ENCODE data around the gene DAGLB.
"Not testable (repeated sequence)": the region's sequence is repeated elsewhere in the genome, so short reads cannot be mapped to it uniquely, and the experiment has no call there.

DNA sequence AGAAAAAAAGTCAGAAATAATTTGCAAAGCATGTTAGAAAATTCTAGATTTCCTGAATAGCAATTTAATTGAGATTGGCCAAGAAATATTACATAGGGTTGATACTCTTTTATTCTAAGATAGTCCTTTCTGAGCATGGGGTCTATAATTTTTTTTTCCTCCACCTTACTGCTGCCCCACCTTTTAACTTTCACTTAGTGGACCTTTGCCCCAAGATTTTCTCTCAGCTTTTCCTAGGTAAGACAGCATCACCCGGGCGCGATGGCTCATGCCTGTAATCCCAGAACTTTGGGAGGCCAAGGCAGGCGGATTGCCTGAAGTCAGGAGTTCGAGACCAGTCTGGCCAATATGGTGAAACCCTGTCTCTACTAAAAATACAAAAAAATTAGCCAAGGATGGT lies 69.2 kb downstream of the DAGLB start:
- TF ChIP-seq, protein P1, sequence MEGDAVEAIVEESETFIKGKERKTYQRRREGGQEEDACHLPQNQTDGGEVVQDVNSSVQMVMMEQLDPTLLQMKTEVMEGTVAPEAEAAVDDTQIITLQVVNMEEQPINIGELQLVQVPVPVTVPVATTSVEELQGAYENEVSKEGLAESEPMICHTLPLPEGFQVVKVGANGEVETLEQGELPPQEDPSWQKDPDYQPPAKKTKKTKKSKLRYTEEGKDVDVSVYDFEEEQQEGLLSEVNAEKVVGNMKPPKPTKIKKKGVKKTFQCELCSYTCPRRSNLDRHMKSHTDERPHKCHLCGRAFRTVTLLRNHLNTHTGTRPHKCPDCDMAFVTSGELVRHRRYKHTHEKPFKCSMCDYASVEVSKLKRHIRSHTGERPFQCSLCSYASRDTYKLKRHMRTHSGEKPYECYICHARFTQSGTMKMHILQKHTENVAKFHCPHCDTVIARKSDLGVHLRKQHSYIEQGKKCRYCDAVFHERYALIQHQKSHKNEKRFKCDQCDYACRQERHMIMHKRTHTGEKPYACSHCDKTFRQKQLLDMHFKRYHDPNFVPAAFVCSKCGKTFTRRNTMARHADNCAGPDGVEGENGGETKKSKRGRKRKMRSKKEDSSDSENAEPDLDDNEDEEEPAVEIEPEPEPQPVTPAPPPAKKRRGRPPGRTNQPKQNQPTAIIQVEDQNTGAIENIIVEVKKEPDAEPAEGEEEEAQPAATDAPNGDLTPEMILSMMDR (IDR thresholded peaks at IDR 0.05; ENCODE audit: borderline replicate concordance, extremely low read depth, low read length, poor library complexity, severe bottlenecking) = not testable (repeated sequence)
- not testable (repeated sequence) for TF ChIP-seq EZH2 (IDR thresholded peaks at IDR 0.05; ENCODE audit: borderline replicate concordance, low read depth, low read length, severe bottlenecking)

Measured in DND-41 (cell line).